ENCODE results near the gene GNG13. TPM values are rescaled to one million over a fixed set of nuclear protein-coding genes. Genes with fewer than 3 reads are reported as not detected.

GNG13 gene
- total and polyA plus RNA-seq, 2 of the 4 experiments (the other 2 are of a cell fraction): not detected

DNA sequence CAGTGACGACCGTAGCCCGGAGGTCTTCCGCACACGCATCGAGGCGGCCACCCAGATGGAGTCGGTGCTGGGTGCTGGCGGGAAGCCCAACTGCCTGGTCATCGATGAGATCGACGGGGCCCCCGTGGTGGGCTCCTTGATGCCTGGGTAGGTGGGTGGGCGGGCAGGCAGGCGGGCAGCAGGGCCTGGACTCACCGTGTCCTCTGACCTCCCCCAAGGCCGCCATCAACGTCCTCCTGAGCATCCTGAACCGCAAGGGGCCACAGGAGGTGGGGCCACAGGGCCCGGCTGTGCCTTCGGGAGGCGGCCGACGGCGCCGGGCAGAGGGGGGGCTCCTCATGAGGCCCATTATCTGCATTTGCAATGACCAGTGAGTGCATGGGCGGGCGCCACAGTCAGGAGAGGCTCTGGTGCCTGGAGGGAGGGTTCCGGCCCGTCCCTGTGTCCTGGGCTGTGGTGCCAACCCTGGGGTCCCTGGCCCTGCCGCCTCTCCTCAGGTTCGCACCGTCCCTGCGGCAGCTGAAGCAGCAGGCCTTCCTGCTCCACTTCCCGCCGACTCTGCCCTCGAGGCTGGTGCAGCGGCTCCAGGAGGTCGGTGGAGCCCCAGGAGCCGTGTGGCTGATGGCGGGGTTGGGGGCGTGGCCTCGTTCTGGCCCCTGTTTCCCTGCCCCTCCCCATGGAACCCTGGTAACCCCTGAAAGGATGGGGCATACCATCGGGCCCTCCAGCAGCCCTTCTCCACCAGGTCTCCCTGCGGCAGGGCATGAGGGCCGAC, 8.1 kb downstream of the GNG13 start:
- dilution Hi-C loops (cut with HindIII; ENCODE audit: low sequenced_read_pairs, unreplicated experiment) (no loop called here), intact Hi-C loops (cut with micrococcal nuclease) (no loop called here), in situ Hi-C loops (cut with MboI; ENCODE audit: low sequenced_read_pairs) (no loop called here)
- no peak overlapping the region for H4K5ac ChIP-seq (ENCODE audit: low read depth, low read length)
- no peaks in the 10 kb centered on the region for H3K9me3 ChIP-seq (ENCODE audit: control insufficient read depth, insufficient read depth, low read length)
- H3K27me3 ChIP-seq (ENCODE audit: control insufficient read depth, insufficient read depth, low read length): no peaks in the 10 kb centered on the region
- no peak overlapping the region for H2BK15ac ChIP-seq (ENCODE audit: low read depth, low read length)
- no peak overlapping the region for H2BK120ac ChIP-seq (ENCODE audit: low read depth, low read length)
- H4K8ac ChIP-seq (ENCODE audit: low read depth in 2 of 2, low read length in 2 of 2): no peak overlapping the region
- no peak overlapping the region for H3K4ac ChIP-seq (ENCODE audit: low read depth, low read length)
- WGBS, 2 experiments (ENCODE audit: extremely low coverage in 2 of 2, insufficient read length in 1 of 2): 97% methylated on average over 26 of the region's 46 CpGs; no CpG with 5 or more reads in 1 of the 2 experiments
- H3K23ac ChIP-seq (ENCODE audit: low read depth, low read length): no peak overlapping the region
- ChIA-PET POLR2A (ENCODE audit: unreplicated experiment) (no interaction called here), CTCF (no interaction called here)
- H3K36me3 ChIP-seq (ENCODE audit: control insufficient read depth, insufficient read depth, low read length): peaks cover 8% of the 10 kb centered on the region
- no peak overlapping the region for H3K4me3 ChIP-seq (ENCODE audit: insufficient read depth, low read depth, low read length)
- H2BK5ac ChIP-seq (ENCODE audit: low read depth, low read length, poor library complexity, severe bottlenecking): no peak overlapping the region
- ATAC-seq (ENCODE audit: low read depth) (no peak), DNase-seq (no peak)
- no peak overlapping the region for H3K9ac ChIP-seq (ENCODE audit: low read depth, low read length)
- no peak overlapping the region for H3K27ac ChIP-seq (ENCODE audit: insufficient read depth, low read length)
- H3K4me1 ChIP-seq (ENCODE audit: control insufficient read depth, insufficient read depth, low read length): peaks cover 7% of the 10 kb centered on the region; the same call in 1 of the 2 replicates
- TF ChIP-seq MXI1 (IDR thresholded peaks at IDR 0.05; ENCODE audit: borderline replicate concordance, low read depth, low read length) (no peak), CHD1 (IDR thresholded peaks at IDR 0.05; ENCODE audit: low read depth, low read length) (no peak), RCOR1 (IDR thresholded peaks at IDR 0.05; ENCODE audit: insufficient replicate concordance, low read length) (no peak), MAFK (IDR thresholded peaks at IDR 0.05; ENCODE audit: low read depth, low read length) (no peak), RAD21 (IDR thresholded peaks at IDR 0.05; ENCODE audit: low read length) (no peak), SMC3 (IDR thresholded peaks at IDR 0.05; ENCODE audit: low read depth, low read length) (no peak), CEBPB (IDR thresholded peaks at IDR 0.05; ENCODE audit: low read depth, low read length) (no peak), FOS (IDR thresholded peaks at IDR 0.05; ENCODE audit: low read depth, low read length) (no peak)
- TF ChIP-seq, protein P1, sequence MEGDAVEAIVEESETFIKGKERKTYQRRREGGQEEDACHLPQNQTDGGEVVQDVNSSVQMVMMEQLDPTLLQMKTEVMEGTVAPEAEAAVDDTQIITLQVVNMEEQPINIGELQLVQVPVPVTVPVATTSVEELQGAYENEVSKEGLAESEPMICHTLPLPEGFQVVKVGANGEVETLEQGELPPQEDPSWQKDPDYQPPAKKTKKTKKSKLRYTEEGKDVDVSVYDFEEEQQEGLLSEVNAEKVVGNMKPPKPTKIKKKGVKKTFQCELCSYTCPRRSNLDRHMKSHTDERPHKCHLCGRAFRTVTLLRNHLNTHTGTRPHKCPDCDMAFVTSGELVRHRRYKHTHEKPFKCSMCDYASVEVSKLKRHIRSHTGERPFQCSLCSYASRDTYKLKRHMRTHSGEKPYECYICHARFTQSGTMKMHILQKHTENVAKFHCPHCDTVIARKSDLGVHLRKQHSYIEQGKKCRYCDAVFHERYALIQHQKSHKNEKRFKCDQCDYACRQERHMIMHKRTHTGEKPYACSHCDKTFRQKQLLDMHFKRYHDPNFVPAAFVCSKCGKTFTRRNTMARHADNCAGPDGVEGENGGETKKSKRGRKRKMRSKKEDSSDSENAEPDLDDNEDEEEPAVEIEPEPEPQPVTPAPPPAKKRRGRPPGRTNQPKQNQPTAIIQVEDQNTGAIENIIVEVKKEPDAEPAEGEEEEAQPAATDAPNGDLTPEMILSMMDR (conservative IDR thresholded peaks at IDR 0.05; ENCODE audit: low read depth, low read length): no peak
- no peak overlapping the region for H3K18ac ChIP-seq (ENCODE audit: low read depth, low read length)
- no peak overlapping the region for H2AFZ ChIP-seq (replicated peaks; ENCODE audit: low read length, poor library complexity)
- H3K79me1 ChIP-seq (ENCODE audit: low read depth in 1 of 2, low read length in 2 of 2): peaks cover 4 to 16% of the 10 kb centered on the region in 2 experiments; a peak in 2 of 4 replicates
- no peak overlapping the region for H2AK5ac ChIP-seq (ENCODE audit: low read depth, low read length)
- H3K9me1 ChIP-seq (ENCODE audit: insufficient read depth, low read length): no peaks in the 10 kb centered on the region
- peaks cover 10% of the 10 kb centered on the region for H4K20me1 ChIP-seq (ENCODE audit: insufficient read depth, low read length)
- no peak overlapping the region for H2BK20ac ChIP-seq (ENCODE audit: low read depth, low read length)
- H2AK9ac ChIP-seq (replicated peaks; ENCODE audit: low read depth, low read length, poor library complexity): no peak overlapping the region
- H3K14ac ChIP-seq (replicated peaks; ENCODE audit: low read depth, low read length): no peak overlapping the region
- no peak overlapping the region for H3K4me2 ChIP-seq (ENCODE audit: low read depth, low read length)
- H4K91ac ChIP-seq (ENCODE audit: insufficient read depth, low read depth, low read length): no peak overlapping the region
- H3K56ac ChIP-seq (ENCODE audit: extremely low read depth, insufficient read depth, low read length): no peak overlapping the region
- BruUV-seq (replicated peaks): no TSS peak

Measured in IMR-90 (cell line).